Inflammatory macrophage treated with lipopolysaccharide for 4 hours (primary cell): Measurements from ENCODE around the gene CAMK2A.
A peak's percentile ranks its signal among the peaks of the same experiment; 100 is the strongest.

Source experiments
- DNase-seq: peaks from one replicate; pipeline ENCODE4 v3.0.0-alpha.2; 2020

Gene CAMK2A

DNA sequence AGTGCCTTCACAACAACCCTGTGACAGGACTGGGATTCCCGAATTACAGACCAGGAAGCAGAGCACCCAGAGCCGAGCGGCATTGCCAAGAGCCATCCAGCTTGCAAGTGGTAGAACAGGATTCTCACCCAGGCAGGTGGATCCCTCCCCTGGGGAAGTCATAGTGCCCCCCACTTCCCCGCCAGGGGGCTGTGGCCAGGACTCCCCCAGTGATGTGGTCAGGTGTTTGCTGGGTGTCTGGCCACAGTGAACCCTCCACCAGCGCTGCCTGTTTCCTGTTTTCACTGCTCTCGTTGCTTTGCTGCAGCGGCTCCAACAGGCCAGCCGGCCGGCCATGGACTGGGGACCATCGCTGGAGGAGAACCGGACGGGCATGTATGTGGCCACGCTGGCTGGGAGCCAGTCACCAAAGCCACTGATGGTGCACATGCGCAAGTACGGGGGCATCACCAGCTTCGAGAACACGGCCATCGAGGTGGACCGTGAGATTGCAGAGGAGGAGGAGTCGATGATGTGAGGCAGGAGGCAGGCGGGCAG, 80.4 kb downstream of the CAMK2A start:
- DNase-seq: peak; percentile 86

DNA sequence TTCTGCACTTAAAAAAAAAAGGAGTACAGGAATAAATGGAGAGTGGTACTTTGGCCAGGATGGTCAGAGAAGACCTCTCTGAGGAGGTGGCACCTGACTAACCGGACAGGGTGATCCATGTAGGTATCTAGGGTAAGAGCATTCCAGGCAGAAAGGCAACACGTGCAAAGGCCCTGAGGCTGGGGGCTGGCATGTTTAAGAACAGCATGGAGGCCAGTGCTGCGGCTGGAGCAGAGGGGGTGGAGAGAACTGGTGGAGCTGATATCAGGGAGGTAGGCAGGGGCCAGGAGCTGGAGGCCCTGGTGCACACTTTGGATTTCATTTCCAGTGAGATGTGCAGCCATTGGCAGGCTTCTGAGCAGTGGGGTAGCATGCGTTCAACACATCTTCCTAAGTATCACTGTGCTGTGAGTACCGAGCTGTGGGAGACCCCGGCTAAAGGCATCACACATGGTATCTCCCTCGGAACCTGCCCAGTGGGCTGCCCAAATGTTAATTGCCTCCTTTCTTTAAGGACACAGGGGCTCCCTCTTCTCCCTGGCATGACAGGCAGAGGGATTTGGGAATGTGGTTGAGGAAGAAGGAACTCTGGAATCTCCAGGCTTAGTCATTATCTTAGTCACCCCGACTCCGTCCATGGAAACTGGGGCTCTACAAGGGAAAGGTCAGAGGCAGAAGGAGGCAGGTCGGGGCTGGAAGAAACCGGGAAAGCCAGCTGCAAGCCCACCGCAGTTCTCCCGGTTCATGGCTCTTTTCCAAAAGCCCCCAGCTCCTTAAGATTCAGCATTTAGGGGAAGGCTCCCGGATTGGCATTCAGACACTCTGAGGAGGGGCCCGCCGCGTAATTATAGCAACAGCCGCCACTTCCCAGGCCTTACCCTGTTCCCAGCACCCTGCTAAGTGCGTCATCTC, 81.1 kb downstream of the CAMK2A start:
- DNase-seq: peak; percentile 27

DNA sequence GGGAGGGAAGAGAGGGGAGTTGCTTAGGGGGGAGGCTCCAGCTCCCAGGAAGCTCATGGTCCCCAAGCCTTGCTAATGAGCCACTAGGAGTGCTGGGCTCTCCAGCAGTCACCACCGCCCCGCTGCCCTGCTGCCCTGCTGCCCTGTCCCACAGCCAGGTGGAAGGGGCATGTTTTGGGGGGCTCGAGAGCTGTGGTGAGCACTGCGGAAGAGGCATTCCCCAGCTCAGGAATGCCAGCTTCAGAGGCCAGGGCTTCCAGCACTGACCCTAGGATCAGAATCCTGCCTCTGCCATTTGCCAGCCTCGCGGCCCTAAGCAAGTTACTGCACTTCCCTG, 82.8 kb downstream of the CAMK2A start:
- no peak for DNase-seq

DNA sequence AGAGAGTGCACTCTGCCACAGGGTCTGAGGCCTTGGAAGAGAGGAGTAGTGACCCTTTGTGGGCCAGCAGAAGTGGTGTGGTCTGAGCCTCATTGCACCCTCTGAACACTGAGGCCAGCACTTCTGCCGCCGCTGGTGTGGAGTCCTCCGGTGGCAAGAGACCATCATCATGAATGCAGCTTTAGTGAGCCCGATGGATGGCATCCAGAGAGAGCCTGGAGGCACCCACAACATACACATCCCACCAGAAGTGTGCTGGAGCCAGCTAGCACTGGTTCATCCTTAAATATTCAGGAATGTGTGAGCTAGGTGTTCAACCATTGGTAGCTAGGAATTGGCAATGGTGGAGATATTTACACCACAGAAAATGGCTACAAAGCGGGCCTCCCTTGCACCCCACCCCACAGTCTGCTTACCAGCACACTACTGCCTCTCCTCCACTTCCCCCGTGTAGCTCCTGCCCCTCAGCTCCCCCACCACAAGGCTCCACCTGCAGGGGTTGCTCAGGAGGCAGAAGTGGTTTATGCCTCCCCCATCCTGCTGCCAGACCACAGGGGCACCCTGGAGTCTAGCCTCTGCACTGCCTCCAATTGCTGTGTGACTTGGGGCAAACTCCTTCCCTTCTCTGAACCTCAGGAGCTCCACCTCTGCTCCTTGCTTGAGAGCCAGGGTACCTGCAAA, 83.3 kb downstream of the CAMK2A start:
- DNase-seq: no peak

DNA sequence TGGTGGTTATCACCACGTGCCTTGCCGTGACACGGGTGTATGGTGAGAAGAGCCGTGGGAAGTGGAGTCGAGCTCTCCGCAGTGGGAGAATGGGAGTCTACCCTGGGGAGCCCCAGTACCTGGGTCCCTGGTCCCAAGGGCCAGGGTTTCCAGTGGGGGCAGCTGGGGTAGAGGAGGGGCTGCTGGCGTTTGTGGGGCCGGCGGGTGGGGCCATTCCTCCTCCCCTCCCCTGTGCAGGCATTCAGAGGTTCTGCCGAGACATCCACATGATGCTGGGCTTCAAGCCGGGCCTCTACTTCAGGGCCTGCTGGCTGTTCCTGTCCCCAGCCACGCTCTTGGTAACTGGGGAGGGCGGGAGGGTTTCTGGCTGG, 85.0 kb downstream of the CAMK2A start:
- DNase-seq: no peak

DNA sequence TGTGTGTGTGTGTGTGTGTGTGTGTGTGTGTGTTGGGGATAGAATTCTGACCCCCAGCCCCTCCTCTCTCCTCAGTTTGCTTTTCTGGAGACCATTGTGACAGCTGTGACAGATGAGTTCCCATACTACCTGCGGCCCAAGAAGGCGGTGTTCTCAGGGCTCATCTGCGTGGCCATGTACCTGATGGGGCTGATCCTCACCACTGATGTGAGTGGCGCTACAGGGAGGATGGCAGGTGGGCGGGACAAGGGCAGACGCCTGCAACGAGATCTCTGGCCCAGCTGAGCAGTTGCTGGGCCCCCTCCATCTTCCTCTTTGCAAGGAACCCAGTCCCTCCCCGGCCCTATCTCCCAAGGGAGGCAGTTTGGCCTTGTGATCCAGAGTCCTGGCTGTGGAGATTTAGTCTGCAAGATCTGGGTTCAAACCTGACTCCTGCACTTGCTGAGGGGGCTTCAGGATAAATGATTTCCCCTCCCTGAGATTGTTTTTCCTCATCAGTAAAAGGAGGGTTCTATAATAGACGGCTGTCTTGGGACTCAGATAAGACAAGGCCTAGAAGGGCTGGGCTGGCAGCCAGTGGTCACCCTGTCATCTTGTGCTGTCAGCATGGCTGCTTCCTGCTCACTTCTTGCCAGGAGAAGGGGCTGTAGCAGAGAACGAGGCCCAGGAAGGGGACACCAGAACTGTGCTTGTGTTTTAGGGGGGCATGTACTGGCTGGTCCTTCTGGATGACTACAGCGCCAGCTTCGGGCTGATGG, 85.6 kb downstream of the CAMK2A start:
- DNase-seq: no peak

DNA sequence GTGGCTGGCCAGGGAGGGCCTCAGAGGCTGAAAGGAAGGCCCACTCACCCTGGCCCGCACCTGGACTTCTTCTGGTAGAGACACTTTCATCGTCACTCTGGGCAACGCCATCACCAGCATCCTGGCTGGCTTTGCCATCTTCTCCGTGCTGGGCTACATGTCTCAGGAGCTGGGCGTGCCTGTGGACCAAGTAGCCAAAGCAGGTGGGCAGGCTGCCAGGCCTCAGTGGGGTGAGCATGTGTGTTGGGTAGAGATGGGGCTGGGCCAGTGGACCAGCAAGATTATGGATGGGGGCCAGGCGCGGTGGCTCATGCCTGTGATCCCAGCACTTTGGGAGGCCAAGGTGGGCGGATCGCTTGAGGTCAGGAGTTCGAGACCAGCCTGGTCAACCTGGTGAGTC, 87.1 kb downstream of the CAMK2A start:
- DNase-seq: no peak

DNA sequence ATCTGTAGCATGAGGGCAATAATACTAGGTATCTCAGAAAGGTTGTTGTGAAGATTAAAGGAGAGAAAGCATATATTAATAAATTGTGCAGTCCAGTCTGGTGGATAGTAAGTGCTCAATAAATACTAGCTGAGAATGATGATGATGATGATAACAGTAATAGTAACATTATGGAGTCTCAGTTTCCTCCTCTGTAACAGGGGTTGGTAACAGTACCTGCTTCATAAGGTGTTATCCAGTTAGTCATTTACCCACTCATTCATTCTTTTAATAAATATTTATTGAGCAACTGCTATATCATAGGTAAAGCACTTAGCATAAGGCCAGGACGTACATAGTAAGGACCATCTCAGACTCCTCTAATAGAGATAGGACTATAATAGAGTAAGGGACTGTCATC, 92.1 kb downstream of the CAMK2A start:
- DNase-seq: no peak

DNA sequence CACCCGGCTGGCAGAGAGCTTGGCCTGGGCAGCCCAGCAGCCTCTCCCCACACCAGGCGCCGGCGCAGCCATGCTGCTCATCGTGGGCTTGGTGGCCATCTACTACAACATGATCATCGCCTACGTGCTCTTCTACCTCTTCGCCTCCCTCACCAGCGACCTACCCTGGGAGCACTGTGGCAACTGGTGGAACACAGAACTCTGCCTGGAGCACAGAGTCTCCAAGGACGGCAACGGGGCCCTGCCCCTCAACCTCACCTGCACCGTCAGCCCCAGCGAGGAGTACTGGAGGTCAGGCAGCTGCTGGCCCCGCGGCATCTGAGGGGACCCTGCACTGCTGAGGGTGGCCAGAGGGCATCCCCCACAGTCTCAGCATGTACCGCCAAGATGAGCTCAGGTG, 92.6 kb downstream of the CAMK2A start:
- DNase-seq: no peak

DNA sequence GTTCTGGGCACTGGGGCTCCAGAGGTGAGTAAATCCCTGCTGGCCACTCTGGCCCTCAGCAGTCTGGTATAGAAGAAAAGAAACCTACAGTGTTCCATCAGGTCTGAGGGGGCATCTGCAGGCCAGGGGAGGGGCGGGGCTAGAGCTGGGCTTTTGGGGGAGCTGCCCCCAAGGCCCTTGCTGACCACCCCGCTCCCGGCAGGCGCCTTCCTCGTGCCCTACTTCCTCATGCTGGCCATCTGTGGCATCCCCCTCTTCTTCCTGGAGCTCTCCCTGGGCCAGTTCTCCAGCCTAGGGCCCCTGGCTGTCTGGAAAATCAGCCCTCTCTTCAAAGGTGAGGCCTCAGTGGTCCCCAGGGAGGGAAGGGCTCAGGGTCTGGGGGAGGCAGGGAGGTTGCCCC, 93.1 kb downstream of the CAMK2A start:
- no peak for DNase-seq

DNA sequence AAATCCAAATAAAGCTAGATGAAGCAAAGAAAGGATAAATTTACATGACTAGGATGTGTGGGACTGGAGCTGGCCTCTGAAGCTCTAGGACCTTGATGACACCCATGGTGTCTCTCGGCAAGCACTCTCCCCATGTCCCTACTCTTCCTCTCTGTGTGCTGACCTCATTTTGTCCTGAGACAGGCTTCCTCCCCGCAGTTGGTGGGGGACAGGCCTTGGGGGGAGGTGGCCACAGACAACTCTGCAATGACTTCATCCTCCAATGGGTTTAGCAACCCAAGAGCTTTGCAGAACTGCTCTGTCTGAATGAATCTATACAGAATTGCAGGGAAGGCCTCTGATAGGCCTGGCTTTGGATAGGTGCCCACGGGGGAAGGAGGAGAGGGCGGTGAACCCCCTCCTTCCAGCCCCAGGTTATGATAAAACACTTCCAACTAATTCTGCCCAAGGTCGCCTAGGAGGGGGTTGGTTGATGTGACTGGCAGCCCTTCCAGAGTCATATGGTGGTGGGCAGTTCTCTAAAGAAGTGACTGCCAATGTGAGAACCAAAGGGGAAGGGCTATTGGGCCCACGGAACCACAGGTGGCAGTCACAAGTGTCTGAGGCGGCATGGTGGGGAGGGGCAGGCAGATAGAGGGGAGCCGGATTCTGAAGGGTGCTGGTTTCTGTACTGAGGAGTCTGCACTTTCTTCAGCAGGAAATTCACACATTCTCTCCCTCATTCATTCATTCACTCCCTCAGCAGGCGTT, 93.7 kb downstream of the CAMK2A start:
- DNase-seq: peak; percentile 72

DNA sequence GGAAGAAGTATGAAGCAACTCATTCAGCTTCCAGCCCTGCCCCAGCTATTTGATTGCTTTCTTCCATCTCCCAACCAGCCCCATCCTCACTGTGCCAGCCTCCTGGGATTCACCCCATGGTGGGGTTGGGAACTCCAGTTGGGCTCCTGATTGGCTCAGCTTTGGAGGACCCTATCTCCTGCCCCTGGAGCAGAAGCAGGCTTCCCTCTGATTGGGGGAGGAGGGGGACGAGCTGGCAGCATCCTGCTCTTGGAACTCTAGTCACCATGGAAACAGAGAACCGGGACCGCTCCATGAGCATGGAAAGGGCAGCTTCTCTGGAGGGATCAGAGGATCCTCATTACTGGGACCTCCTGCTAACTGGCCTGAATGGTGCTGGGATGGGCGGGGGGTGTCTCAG, 97.1 kb downstream of the CAMK2A start:
- DNase-seq: no peak

DNA sequence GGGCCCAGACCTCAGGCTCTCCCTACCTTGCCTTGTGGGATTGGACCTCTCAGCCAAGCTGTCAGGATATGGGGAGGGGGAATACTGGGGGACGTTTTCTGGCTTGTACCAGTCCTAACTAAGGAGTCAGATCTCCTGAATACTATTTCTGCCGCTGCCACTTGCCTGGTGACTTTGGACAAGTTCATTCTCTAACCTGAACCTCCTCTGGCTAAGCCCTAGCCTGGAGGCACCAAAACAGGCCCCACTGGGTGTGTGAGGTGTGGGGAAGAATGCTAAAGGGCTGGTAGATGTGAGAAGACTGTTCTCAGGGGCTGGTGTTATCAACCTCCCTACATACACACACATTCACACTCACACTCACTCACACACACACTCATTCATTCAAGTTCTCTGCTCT, 98.6 kb downstream of the CAMK2A start:
- DNase-seq: no peak

DNA sequence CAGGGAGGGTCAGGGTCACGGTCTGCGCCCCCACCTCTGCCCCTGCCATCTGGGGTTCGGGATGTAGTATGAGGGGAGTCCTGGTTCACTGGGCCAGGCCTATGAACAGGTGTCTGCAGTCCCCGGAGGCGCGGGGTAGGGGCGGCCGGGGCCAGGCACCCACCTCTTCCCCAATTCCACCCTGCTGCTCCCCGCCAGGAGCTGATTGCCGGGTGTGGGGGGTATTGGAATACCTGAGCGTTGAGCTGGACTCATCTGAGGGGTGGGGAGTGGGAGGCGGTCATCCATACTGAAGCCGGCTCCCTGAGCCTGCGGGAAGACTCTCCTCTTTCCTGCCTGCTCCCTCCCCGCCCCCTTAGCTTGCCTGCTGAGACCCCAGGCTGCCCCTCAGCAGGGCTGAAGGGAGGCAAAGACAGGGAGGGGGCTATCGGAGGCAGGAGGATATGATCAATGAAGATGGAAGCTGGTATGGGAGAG, 99.0 kb downstream of the CAMK2A start:
- DNase-seq: no peak

DNA sequence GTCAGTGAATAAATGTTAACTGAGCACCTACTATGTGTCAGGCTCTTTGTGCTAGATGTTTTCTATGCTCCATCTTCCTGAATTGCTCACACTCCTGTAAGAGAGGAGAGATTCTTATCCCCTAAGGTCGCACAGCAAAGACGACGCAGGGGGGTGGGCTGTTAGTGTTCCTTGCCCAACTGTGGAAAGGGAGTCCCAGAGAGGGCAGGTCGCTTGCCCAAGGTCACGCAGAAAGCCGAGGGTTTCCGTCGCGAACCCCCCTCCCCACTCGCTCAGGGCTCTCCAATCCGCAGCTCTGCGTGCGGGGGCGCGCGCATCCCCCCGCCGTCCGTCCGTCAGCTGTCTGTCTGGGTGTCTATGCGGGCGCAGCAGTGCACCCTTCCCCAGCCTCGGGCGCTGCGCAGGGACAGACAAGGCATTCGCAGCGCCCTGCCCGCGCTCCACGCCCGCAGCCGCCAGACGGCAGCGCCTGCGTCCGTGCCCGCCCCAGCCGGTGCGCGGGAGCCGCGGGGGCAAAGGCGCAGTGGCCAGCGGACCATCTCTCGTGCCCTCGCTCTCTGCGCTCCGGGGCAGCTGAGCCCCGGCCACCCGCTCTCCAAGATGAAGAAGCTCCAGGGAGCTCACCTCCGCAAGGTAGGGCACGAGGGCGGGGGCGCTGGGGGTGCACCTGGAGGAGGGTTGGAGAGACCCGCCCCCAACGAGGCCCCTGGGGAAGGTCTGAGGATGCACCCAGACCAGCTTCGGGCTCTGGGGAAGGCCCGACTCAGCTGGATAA, 99.7 kb downstream of the CAMK2A start, which contains the start of gene SLC6A7:
SLC6A7 (plus strand) TSS at position 335 of the 775 bp plus-strand sequence; CDS start at position 601, 266 bp downstream.
- no peak for DNase-seq

DNA sequence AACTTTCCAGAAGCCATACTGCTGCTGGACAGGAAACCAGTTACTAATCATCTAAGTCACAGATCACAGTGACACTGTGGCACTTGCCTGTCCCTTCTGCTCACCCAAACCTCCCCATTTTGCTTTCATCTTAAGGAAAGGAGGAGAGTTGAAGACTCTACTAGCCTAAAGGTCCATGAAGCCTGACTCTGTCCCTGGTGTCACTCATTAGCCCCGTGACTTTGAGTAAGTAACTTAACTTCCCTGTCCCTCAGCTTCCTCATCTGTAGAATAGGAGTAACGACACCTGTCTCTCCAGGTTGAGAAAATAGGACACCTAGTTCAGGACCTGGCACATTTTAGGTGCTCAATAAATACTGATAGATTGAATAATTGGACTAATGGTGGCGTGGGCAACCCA, 100.2 kb downstream of the CAMK2A start:
- peak; percentile 49 for DNase-seq

DNA sequence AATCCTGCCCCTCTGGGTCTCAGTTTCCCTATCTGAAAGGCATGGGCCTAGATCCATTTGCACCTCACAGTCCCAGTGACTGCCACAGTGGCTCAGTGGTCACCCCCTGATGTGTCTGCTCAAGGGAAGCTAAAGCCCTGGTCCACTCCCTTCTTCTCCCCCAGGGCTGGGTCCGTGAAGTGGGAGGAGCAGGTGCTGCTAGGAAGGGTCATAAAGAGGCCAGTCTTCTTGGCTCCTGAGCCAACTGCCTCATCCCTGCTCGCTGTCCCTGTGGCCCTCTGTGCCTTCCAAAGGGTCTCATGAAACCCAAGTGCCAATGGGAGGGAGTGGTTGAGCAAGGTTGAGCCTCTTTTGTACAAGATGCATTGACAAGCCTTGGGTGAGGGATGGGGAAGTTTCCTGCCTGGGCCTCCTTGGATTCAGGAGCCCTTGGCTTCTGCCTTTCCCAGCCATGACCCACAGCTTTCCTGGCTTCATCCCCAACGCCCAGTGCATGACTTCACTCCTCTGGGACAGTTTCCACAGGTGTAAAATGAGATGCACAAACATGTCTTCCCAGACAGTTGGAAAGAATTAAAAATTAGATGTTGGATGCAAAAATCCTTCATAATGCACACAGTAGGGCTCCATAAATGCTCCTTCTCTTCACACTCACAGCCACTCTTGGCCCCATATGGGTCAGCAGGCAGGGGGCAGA, 101.3 kb downstream of the CAMK2A start:
- DNase-seq: no peak

DNA sequence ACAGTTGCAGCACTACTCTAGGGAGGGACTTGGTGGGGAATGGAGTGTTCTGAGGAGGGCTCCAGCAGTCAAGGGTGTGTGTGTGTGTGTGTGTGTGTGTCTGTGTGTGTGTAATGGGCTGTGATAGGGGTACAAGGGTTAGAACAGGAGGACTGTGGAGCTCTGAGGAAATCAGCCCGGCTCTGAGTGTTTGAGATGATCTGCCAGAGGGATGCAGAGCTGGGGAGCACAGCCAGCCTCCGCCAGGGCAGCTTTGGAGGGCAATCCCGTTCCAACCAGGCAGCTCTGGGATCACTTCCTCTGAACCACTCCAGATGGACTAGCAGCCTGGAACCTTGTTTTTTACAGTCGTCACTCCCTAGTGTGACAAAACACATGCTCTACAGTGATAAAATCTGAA, 102.7 kb downstream of the CAMK2A start:
- no peak for DNase-seq

DNA sequence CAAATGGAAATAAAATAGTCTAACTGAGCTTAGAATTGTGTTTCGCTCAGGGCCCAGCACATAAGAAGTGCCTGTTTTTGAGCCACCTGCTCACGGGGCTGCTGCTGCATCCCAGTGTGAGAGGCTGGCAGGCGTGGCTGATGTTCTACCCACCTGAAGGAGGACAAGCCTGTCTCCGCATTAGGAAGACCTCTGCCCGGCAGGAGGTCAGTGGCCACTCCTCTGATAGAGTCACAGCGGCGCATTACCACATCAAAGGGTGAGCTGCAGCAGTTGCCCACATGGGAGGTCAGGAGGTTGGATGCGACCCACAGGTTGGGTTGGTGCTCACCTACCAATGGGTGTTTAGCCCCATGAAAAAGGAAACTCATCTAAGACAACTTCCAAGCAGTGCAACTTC, 103.4 kb downstream of the CAMK2A start:
- DNase-seq: no peak

DNA sequence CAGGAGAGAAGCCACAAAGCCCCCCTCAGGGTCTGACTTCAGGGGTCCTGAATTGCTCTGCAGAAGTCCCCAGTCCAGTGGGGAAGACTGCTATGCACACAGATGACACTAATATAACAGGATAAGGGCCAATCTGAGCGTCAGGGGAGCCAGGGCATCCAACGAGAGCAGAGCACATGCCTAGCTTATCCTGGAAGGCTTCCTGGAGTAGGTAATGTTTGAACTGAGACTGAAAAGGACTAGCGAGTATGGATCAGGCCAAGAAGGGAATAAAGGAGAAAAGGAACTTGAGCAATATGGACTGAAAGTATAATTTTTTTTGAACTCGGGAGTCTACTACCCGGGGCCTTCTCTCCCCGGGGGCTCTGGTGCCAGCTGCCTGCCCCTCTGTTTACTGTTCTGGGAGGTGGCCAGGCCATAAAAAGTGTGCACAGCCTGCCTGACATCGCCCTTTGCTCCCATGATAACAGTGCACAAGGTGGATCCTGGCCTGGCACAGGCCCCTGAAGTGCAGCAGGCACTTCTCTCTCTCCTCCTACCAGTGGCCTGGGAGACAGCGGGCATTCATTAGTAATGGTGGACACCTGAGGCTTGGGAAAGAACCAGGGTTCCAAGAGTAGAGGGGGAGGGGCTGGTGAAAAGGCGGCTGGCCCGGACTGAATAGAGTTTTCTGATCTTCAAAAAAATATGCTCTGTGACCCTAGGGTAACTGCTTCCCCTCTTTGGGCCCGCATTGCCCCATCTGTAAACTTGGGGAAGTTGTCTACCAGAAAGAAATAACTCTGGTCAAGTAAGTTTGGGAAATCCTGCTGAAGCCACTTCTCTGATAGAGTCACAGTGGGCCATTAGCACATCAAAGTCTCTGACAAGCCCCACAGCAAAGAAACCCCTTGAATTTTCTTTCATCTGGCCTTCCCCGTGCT, 104.3 kb downstream of the CAMK2A start:
- DNase-seq: peak; percentile 82
